CD14-positive monocyte (primary cell): Measurements from ENCODE around the gene SMARCA4. TPM values are rescaled to one million over a fixed set of nuclear protein-coding genes. Genes with fewer than 3 reads are reported as not detected.

Source experiments
- DNase-seq, 3 donors: peaks; one replicate each; pipeline ENCODE4 v3.0.0-alpha.2; 2011 to 2022
- H2AFZ ChIP-seq: 2 replicates; pipeline ENCODE4 v1.6.0; 2012; ENCODE audit warnings: mild to moderate bottlenecking, low read depth, low read length, inconsistent platforms; ENCODE audit not compliant: insufficient read depth, poor library complexity, severe bottlenecking
- H3K27ac ChIP-seq, 2 donors: 1 replicate in 1 of 2; 2 replicates in 1 of 2; pipeline ENCODE4 v1.5.1; 2012 to 2013; ENCODE audit warnings: low read length in 2 of 2, control low read depth in 1 of 2, inconsistent platforms in 1 of 2, low read depth in 1 of 2, mild to moderate bottlenecking in 1 of 2
- H3K27me3 ChIP-seq, 2 donors: one replicate each; pipeline versions ENCODE4 v1.6.0 to v1.6.1; 2011 to 2013; ENCODE audit warnings: low read length in 2 of 2; ENCODE audit not compliant: control insufficient read depth in 2 of 2, insufficient read depth in 2 of 2
- H3K36me3 ChIP-seq, 2 donors: replicated peaks in 1 of 2; 1 replicate in 1 of 2; 2 replicates in 1 of 2; pipeline versions ENCODE4 v1.5.1 to v1.6.1; 2012 to 2013; ENCODE audit warnings: low read length in 2 of 2, control low read depth in 1 of 2, inconsistent platforms in 1 of 2, mild to moderate bottlenecking in 1 of 2; ENCODE audit not compliant: insufficient read depth in 2 of 2, control insufficient read depth in 1 of 2
- H3K4me1 ChIP-seq, 2 donors: 1 replicate in 1 of 2; 2 replicates in 1 of 2; pipeline versions ENCODE4 v1.5.1 to v1.6.1; 2012 to 2013; ENCODE audit warnings: low read length in 2 of 2, control low read depth in 1 of 2, inconsistent platforms in 1 of 2, mild to moderate bottlenecking in 1 of 2, moderate library complexity in 1 of 2; ENCODE audit not compliant: insufficient read depth in 2 of 2, control insufficient read depth in 1 of 2
- H3K4me2 ChIP-seq: replicated peaks from 2 replicates; pipeline ENCODE3; 2012; ENCODE audit warnings: low read length, moderate library complexity, mild to moderate bottlenecking; ENCODE audit not compliant: poor library complexity, severe bottlenecking; ENCODE audit errors: extremely low read depth
- H3K4me3 ChIP-seq, 3 experiments: fragments of 200-600 bp in 1 of 3; sonication (generic) in 1 of 3; replicated peaks in 1 of 3; 1 replicate in 2 of 3; 2 replicates in 1 of 3; pipeline ENCODE4 v1.5.1; 2011 to 2013; ENCODE audit warnings: low read length in 3 of 3, mild to moderate bottlenecking in 3 of 3, control low read depth in 2 of 3, low read depth in 2 of 3, inconsistent platforms in 1 of 3, moderate library complexity in 1 of 3
- H3K79me2 ChIP-seq: 2 replicates; pipeline ENCODE4 v1.6.0; 2012; ENCODE audit warnings: mild to moderate bottlenecking, control low read depth, inconsistent platforms, low read length, moderate library complexity; ENCODE audit not compliant: insufficient read depth
- H3K9ac ChIP-seq: 2 replicates; pipeline ENCODE4 v1.6.0; 2017; ENCODE audit warnings: low read length, mild to moderate bottlenecking; ENCODE audit not compliant: insufficient read depth, poor library complexity, severe bottlenecking
- H3K9me3 ChIP-seq, 2 donors: replicated peaks in 1 of 2; 1 replicate in 1 of 2; 2 replicates in 1 of 2; pipeline versions ENCODE4 v1.5.1 to v1.6.1; 2012 to 2013; ENCODE audit warnings: low read length in 2 of 2, control low read depth in 1 of 2; ENCODE audit not compliant: control insufficient read depth in 1 of 2, insufficient read depth in 1 of 2
- H4K20me1 ChIP-seq: 2 replicates; pipeline ENCODE4 v1.6.0; 2012; ENCODE audit warnings: mild to moderate bottlenecking, low read length, control low read depth, moderate library complexity; ENCODE audit not compliant: insufficient read depth
- H3K27ac Mint-ChIP-seq, 7 donors: one replicate each; pipeline ENCODE4 v1.8.0; 2020; ENCODE audit warnings: mild to moderate bottlenecking in 7 of 7, mixed read lengths in 7 of 7, moderate library complexity in 6 of 7, inconsistent platforms in 2 of 7
- H3K27me3 Mint-ChIP-seq, 3 donors: one replicate each; pipeline ENCODE4 v1.8.0; 2021 to 2022; ENCODE audit warnings: low read depth in 3 of 3, mild to moderate bottlenecking in 3 of 3, mixed read lengths in 3 of 3, moderate library complexity in 3 of 3, inconsistent platforms in 1 of 3
- H3K36me3 Mint-ChIP-seq, 2 donors: one replicate each; pipeline ENCODE4 v1.8.0; 2020; ENCODE audit warnings: mixed read lengths in 2 of 2, inconsistent platforms in 1 of 2, mild to moderate bottlenecking in 1 of 2
- H3K4me1 Mint-ChIP-seq: one replicate; pipeline ENCODE4 v1.8.0; 2020; ENCODE audit warnings: mild to moderate bottlenecking, mixed read lengths
- H3K4me3 Mint-ChIP-seq, 2 donors: one replicate each; pipeline ENCODE4 v1.8.0; 2020; ENCODE audit warnings: mild to moderate bottlenecking in 2 of 2, mixed read lengths in 2 of 2, moderate library complexity in 1 of 2
- H3K9me3 Mint-ChIP-seq, 7 donors: one replicate each; pipeline ENCODE4 v1.8.0; 2020 to 2022; ENCODE audit warnings: mixed read lengths in 7 of 7, mild to moderate bottlenecking in 6 of 7, moderate library complexity in 6 of 7, inconsistent platforms in 2 of 7
- WGBS: methylation state at CpG from one replicate; pipeline ENCODE4 v1.1.5; 2013; ENCODE audit warnings: missing lambda C conversion rate; ENCODE audit not compliant: insufficient coverage; 5-methylcytosine and 5-hydroxymethylcytosine counted together
- intact Hi-C, 2 donors: fragments of 100-400 bp; cut with micrococcal nuclease; formaldehyde crosslinking; loops; one replicate each; pipeline versions ENCODE4 v1.15.0 to v1.15.1; 2023
- polyA plus RNA-seq, 3 donors: library from polyadenylated mRNA; depleted of rRNA in 1 of 3; unstranded in 2 of 3; stranded (reverse) in 1 of 3; fragments of 300-500 nt in 2 of 3; fragments of >200 nt in 1 of 3; fragmentation: Illumina TruSeq in 2 of 3; gene quantifications; 1 replicate in 2 of 3; 2 replicates in 1 of 3; pipeline ENCODE4 v1.2.3, GENCODE V29; 2012 to 2021
- TF ChIP-seq, protein P1 (sequence below): fragments of 200-600 bp; IDR thresholded peaks from one replicate; pipeline ENCODE4 v1.8.0; 2022; ENCODE audit warnings: antibody characterized with exemption, mild to moderate bottlenecking

The SMARCA4 gene
- polyA plus RNA-seq, 3 donors, result 5.1 to 53.3 (median 7.0) TPM

GRCh38 chr19:11034449-11035213 lies 73.8 kb downstream of the SMARCA4 start:
- Mint-ChIP-seq H3K36me3 (peaks cover 90 to 98% of the 10 kb centered on the region in 2 donors), H3K4me1 (peaks cover 6% of the 10 kb centered on the region), H3K4me3 (no peak overlapping the region), H3K27ac (no peak overlapping the region), H3K9me3 (peaks cover 0 to 2% (median 0%) of the 10 kb centered on the region in 7 donors), H3K27me3 (peaks cover 0 to 2% (median 0%) of the 10 kb centered on the region in 3 donors)
- Histone ChIP-seq H4K20me1 (peaks cover 22% of the 10 kb centered on the region), H2AFZ (no peak overlapping the region), H3K4me3 (no peak overlapping the region), H3K27ac (no peak overlapping the region), H3K79me2 (no peaks in the 10 kb centered on the region), H3K27me3 (no peaks in the 10 kb centered on the region), H3K36me3 (peaks cover 84 to 100% of the 10 kb centered on the region in 2 donors), H3K4me2 (no peak overlapping the region), H3K9ac (no peak overlapping the region), H3K9me3 (no peaks in the 10 kb centered on the region), H3K4me1 (peaks cover 3 to 6% of the 10 kb centered on the region in 2 donors)
- intact Hi-C loops, result loop anchor here (5.0 to 10.0 kb wide), 4 partner anchors 38 to 173 kb away; partner anchors contain the start of gene LDLR (in 1 of the 2)
- 92% methylated on average over 29 of the region's 38 CpGs for WGBS
- no peak for DNase-seq
- TF ChIP-seq, protein P1, sequence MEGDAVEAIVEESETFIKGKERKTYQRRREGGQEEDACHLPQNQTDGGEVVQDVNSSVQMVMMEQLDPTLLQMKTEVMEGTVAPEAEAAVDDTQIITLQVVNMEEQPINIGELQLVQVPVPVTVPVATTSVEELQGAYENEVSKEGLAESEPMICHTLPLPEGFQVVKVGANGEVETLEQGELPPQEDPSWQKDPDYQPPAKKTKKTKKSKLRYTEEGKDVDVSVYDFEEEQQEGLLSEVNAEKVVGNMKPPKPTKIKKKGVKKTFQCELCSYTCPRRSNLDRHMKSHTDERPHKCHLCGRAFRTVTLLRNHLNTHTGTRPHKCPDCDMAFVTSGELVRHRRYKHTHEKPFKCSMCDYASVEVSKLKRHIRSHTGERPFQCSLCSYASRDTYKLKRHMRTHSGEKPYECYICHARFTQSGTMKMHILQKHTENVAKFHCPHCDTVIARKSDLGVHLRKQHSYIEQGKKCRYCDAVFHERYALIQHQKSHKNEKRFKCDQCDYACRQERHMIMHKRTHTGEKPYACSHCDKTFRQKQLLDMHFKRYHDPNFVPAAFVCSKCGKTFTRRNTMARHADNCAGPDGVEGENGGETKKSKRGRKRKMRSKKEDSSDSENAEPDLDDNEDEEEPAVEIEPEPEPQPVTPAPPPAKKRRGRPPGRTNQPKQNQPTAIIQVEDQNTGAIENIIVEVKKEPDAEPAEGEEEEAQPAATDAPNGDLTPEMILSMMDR, result no peak

GRCh38 chr19:11035441-11036377 lies 74.9 kb downstream of the SMARCA4 start:
- intact Hi-C loops, result loop anchor here (2.0 to 10.0 kb wide), 5 partner anchors 37 to 172 kb away; partner anchors contain the start of gene LDLR (in 1 of the 2)
- Histone ChIP-seq H4K20me1 (peaks cover 22% of the 10 kb centered on the region), H3K4me2 (no peak overlapping the region), H3K27ac (no peak overlapping the region), H3K79me2 (no peaks in the 10 kb centered on the region), H3K9me3 (no peaks in the 10 kb centered on the region), H3K36me3 (peaks cover 74 to 92% of the 10 kb centered on the region in 2 donors), H3K4me3 (no peak overlapping the region), H3K9ac (no peak overlapping the region), H3K27me3 (no peaks in the 10 kb centered on the region), H3K4me1 (peaks cover 3 to 6% of the 10 kb centered on the region in 2 donors), H2AFZ (no peak overlapping the region)
- H3K9me3 Mint-ChIP-seq, result peaks cover 0 to 2% (median 0%) of the 10 kb centered on the region in 7 donors
- H3K36me3 Mint-ChIP-seq, result peaks cover 81 to 91% of the 10 kb centered on the region in 2 donors
- no peaks in the 10 kb centered on the region for H3K27me3 Mint-ChIP-seq
- TF ChIP-seq, protein P1, result peak; percentile 94
- no peak overlapping the region for H3K4me3 Mint-ChIP-seq
- peak; percentile 73 to 86 (median 82) for DNase-seq
- H3K27ac Mint-ChIP-seq, result peak overlapping the region in 5 of 7 donors; percentile 15 to 74 (median 27)
- peaks cover 6% of the 10 kb centered on the region for H3K4me1 Mint-ChIP-seq
- 47% methylated on average over 10 of the region's 15 CpGs for WGBS
